ENCODE results near the gene CELF5. TPM values are rescaled to one million over a fixed set of nuclear protein-coding genes. Genes with fewer than 3 reads are reported as not detected.

Gene CELF5
- total RNA-seq, 1 experiment from 2014 or later, result 2.5 TPM

GRCh38 chr19:3229888-3230496 lies 5.5 kb downstream of the CELF5 start:
- no peak overlapping the region for H3K4me2 ChIP-seq (ENCODE audit: low read length)
- no peaks in the 10 kb centered on the region for H3K4me1 ChIP-seq (ENCODE audit: control insufficient read depth in 1 of 2, insufficient read depth in 2 of 2, low read length in 2 of 2)
- TF ChIP-seq POLR2A (IDR thresholded peaks at IDR 0.05; ENCODE audit: borderline replicate concordance, extremely low read depth, insufficient read depth, insufficient read length) (no peak), MAX (IDR thresholded peaks at IDR 0.05) (no peak), REST (IDR thresholded peaks at IDR 0.05; ENCODE audit: low read depth) (no peak), EZH2phosphoT487 (IDR thresholded peaks at IDR 0.05; ENCODE audit: borderline replicate concordance) (no peak), ZNF274 (IDR thresholded peaks at IDR 0.05; ENCODE audit: low read depth, low read length) (no peak), RAD21 (IDR thresholded peaks at IDR 0.05; ENCODE audit: low read depth) (no peak), EZH2 (IDR thresholded peaks at IDR 0.05) (no peak), JUND (IDR thresholded peaks at IDR 0.05) (no peak), CBX3 (IDR thresholded peaks at IDR 0.05; ENCODE audit: low read depth) (no peak), ZFX (IDR thresholded peaks at IDR 0.05) (no peak), ZBTB33 (IDR thresholded peaks at IDR 0.05; ENCODE audit: extremely low read depth, insufficient replicate concordance, low read length) (no peak), SRF (IDR thresholded peaks at IDR 0.05; ENCODE audit: low read depth) (no peak)
- H3K9ac ChIP-seq (ENCODE audit: low read length), result no peak overlapping the region
- RAD21 ChIA-PET (ENCODE audit: low non-redundant PET in 1 of 2, low total read pairs in 2 of 2, uncharacterized antibody in 2 of 2, unreplicated experiment in 2 of 2), result no interaction called here
- peaks cover 8% of the 10 kb centered on the region for H3K27me3 ChIP-seq (ENCODE audit: insufficient read depth, low read length)
- H3K9me2 ChIP-seq (ENCODE audit: insufficient read depth), result no peaks in the 10 kb centered on the region
- no peak for DNase-seq (ENCODE audit: low read depth, low spot score)
- H3K79me2 ChIP-seq (ENCODE audit: insufficient read depth, low read length), result no peaks in the 10 kb centered on the region
- POLR2A ChIA-PET, result no interaction called here
- ATAC-seq, result no peak
- CTCF ChIA-PET, result no interaction called here
- H3K36me3 ChIP-seq (ENCODE audit: control insufficient read depth in 1 of 2, insufficient read depth in 2 of 2, low read length in 2 of 2), result no peaks in the 10 kb centered on the region
- H3K27ac ChIP-seq (ENCODE audit: low read depth, low read length), result no peak overlapping the region
- H2AFZ ChIP-seq (ENCODE audit: low read depth, low read length, poor library complexity, severe bottlenecking), result no peak overlapping the region
- H3K9me3 ChIP-seq (ENCODE audit: control insufficient read depth in 1 of 2, insufficient read depth in 1 of 2, low read depth in 1 of 2, low read length in 2 of 2), result no peaks in the 10 kb centered on the region
- intact Hi-C loops (cut with micrococcal nuclease), result no loop called here
- no TSS peak for BruUV-seq (replicated peaks)
- no peaks in the 10 kb centered on the region for H4K20me1 ChIP-seq (ENCODE audit: insufficient read depth)
- no peak overlapping the region for H3K4me3 ChIP-seq (replicated peaks in 1 of 2; ENCODE audit: low read depth in 1 of 2, low read length in 2 of 2)

Data from HCT116 (cell line).